SH-SY5Y (cell line): Measurements from ENCODE around the gene LPGAT1.

Experiments
- GATA2 ChIP-seq: IDR thresholded peaks from 2 replicates; pipeline ENCODE4 v1.6.1; 2011; ENCODE audit warnings: mild to moderate bottlenecking, low read depth, low read length
- GATA3 ChIP-seq: IDR thresholded peaks from 2 replicates; pipeline ENCODE4 v1.6.1; 2011; ENCODE audit warnings: low read depth, mild to moderate bottlenecking, low read length, moderate library complexity

- TF ChIP-seq GATA3 (no peak), GATA2 (no peak)
Observed at GRCh38 chr1:211749251-211749650, 81.3 kb downstream of the LPGAT1 start.
